T-helper 1 cell treated with Interleukin-12 subunit alpha and Interleukin-12 subunit beta and Interleukin-4 antibody, amounts not matched to agents 30 μg/mL and 1 μg/mL, for 36 hours (primary cell): ENCODE results near the gene ALDH3A2.
"Not testable (repeated sequence)": the region's sequence is repeated elsewhere in the genome, so short reads cannot be mapped to it uniquely, and the experiment has no call there.

Source experiments
- H3K27ac Mint-ChIP-seq: one replicate; pipeline ENCODE4 v1.8.0; 2021; ENCODE audit warnings: mild to moderate bottlenecking, mixed read lengths
- H3K27me3 Mint-ChIP-seq: one replicate; pipeline ENCODE4 v1.8.0; 2021; ENCODE audit warnings: low read depth, mixed read lengths
- H3K36me3 Mint-ChIP-seq: one replicate; pipeline ENCODE4 v1.8.0; 2021; ENCODE audit warnings: low read depth, mixed read lengths
- H3K4me1 Mint-ChIP-seq: one replicate; pipeline ENCODE4 v1.8.0; 2021; ENCODE audit warnings: low read depth, mixed read lengths
- H3K4me3 Mint-ChIP-seq: one replicate; pipeline ENCODE4 v1.8.0; 2021; ENCODE audit warnings: mild to moderate bottlenecking, moderate library complexity, mixed read lengths
- H3K9me3 Mint-ChIP-seq: one replicate; pipeline ENCODE4 v1.8.0; 2021; ENCODE audit warnings: mixed read lengths

The ALDH3A2 gene

DNA sequence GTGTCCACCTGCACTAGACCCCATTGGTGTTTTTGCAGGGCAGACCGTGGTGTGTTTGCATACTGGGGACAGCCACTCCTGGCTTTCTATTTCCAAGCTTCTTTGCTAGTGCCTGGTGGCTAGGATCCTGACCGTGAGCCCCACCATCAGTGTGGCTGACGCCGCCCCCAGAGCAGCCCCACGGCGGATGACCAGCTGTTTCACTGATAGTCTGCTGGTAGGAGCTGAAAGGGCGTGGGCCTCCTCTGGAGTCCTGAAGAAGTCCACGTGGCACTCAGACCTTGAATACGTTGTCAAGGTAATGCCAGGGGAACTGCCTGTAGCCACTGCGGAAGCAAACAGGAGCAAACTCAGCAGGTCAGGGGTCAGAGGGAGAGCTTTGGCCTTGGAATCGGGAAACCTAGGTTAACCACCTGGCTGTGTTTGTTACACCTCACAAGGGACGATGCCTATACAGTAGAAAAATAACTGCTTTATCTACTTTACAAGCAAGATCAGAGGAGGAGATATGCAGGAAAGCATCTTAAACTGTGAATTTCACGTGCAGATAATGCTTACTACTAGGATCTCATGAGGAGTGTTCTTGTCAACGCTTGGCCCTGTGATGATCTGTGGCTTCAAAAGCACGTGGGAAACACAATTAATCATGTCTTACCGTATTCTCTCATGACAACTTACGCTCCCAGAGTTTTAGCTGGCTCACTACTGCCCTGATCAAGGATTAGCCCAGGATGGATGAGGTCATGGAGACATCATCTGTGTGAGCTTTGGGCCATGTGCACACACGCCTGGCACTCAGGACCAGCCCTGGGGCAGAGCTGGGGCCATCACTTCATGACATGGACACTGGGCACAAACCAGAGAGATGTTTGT is 30.3 kb downstream of the ALDH3A2 start:
- peaks cover 1% of the 10 kb centered on the region for H3K36me3 Mint-ChIP-seq
- no peak overlapping the region for H3K4me3 Mint-ChIP-seq
- no peaks in the 10 kb centered on the region for H3K9me3 Mint-ChIP-seq
- H3K27me3 Mint-ChIP-seq: no peaks in the 10 kb centered on the region
- H3K4me1 Mint-ChIP-seq: no peaks in the 10 kb centered on the region
- no peak overlapping the region for H3K27ac Mint-ChIP-seq

DNA sequence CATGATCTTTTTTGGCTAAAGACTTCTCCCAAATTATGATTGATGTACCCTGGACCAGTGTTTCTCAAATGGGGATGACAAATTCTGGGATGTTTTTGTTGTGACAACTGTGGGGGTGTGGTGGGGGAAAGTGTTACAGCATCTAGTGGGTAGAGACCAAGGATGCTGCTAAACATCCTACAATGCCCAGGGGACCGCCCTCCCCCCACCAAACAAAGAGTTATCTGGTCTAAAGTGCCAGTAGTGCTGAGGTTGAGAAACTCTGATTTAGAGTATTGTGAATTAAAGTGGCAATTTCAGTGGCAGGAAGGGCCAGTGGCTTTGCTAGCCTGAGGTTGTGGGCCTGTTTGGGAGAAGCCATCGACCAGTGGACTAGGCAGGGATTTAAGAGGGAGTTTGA is 34.6 kb downstream of the ALDH3A2 start:
- H3K4me1 Mint-ChIP-seq: no peaks in the 10 kb centered on the region
- H3K36me3 Mint-ChIP-seq: peaks cover 1% of the 10 kb centered on the region
- no peak overlapping the region for H3K4me3 Mint-ChIP-seq
- H3K27me3 Mint-ChIP-seq: no peaks in the 10 kb centered on the region
- no peak overlapping the region for H3K27ac Mint-ChIP-seq
- no peaks in the 10 kb centered on the region for H3K9me3 Mint-ChIP-seq

DNA sequence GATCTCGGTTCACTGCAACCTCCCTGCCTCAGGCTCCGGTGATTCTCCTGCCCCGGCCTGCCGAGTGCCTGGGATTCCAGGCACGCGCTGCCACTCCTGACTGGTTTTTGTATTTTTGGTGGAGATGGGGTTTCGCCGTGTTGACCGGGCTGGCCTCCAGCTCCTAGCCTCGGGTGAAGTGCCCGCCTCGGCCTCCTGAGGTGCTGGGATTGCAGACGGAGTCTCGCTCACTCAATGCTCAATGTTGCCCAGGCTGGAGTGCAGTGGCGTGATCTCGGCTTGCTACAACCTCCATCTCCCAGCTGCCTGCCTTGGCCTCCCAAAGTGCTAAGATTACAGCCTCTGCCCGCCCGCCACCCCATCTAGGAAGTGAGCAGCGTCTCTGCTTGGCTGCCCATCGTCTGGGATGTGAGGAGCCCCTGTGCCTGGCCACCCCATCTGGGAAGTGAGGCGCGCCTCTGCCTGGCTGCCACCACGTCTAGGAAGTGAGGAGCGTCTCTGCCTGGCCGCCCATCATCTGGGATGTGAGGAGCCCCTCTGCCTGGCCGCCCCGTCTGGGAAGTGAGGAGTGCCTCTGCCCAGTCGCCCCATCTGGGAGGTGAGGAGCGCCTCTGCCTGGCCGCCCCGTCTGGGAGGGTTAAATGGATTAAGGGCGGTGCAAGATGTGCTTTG is 36.5 kb downstream of the ALDH3A2 start:
- H3K27ac Mint-ChIP-seq, H3K4me3 Mint-ChIP-seq, H3K36me3 Mint-ChIP-seq, H3K9me3 Mint-ChIP-seq, H3K27me3 Mint-ChIP-seq, H3K4me1 Mint-ChIP-seq: not testable (repeated sequence)

DNA sequence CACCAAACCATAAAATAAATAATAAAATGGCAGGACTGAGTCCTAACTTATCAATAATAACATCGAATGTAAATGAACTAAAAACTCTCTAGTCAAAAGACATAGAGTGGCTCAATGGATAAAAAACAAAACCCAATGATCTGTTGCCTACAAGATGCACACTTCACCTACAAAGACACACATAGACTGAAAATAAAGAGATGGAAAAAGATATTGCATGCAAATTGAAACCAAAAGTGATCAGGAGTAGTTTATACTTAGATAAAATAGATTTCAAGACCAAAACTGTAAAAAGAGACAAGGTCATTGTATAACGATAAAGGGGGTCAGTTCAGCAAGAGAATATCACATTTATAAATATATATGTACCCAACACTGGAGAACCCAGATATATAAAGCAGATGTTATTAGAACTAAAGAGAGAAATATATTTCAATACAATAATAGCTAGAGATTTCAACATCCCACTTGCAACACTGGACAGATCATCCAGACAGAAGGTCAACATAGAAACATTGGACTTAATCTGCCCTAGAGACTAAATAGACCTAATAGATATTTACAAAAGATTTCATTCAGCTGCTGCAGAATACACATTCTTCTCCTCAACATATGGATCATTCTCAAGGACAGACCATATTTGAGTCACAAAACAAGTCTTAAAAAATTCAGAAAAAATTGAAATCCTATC is 38.0 kb downstream of the ALDH3A2 start:
- H3K9me3 Mint-ChIP-seq: no peaks in the 10 kb centered on the region
- no peaks in the 10 kb centered on the region for H3K36me3 Mint-ChIP-seq
- H3K27ac Mint-ChIP-seq: no peak overlapping the region
- H3K4me3 Mint-ChIP-seq: no peak overlapping the region
- H3K4me1 Mint-ChIP-seq: no peaks in the 10 kb centered on the region
- no peaks in the 10 kb centered on the region for H3K27me3 Mint-ChIP-seq

DNA sequence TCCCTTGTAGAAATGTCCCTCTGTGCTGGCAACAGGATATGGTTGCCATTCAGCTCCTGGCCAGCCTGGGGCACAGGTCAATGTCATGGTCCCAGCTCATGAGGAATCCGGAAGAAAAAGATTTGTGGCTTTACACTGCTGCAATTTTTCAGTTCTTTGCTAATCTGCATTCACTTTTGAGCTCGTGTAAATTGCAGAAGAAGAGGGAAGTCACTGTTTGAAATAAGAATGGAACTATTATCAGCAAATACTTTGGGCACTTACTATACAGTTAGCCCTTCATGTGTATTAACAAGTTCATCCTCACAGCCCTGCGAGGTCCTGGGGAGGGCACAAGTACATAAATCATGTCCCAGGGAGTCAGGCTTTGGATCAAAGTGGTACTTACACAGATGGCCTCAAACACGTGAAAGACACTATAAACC is 53.7 kb downstream of the ALDH3A2 start:
- Mint-ChIP-seq H3K27me3 (no peaks in the 10 kb centered on the region), H3K27ac (no peak overlapping the region), H3K36me3 (no peaks in the 10 kb centered on the region), H3K9me3 (no peaks in the 10 kb centered on the region), H3K4me1 (no peaks in the 10 kb centered on the region), H3K4me3 (no peak overlapping the region)

DNA sequence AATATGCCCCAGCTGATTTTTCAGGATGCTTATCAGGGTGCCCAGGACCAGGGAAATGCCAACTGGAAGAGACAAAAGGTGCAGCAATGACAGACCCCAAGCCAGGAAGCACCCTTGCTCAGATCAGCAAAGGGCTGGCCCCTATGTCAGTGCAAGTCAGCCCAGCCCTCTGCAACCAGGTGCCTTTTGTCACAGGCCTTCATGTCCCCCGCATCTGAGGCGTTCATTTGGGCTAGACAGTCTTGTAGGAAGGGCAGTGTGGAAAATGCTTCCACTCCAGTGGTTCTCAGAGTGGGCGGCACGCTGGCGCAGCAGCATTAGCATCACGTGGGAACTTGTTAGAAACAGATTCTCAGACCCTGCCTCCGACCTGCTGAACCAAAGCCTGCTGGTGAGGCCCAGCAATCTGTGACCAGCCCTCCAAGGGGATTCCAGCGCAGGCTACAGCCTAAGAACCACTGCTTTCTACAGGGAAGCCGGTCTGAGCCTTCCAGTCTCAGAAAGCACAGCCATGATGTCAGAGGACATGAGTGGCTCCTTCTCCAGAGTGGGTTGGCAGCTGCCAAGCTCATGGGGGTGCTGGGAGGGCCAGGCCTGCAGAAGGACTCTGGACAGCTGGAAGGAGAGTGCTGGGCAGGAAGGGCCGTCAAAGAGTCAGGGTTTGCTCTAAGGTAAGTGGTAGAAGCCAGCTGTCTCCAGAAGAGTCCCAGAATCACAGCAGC is 54.7 kb downstream of the ALDH3A2 start:
- no peak overlapping the region for H3K4me3 Mint-ChIP-seq
- H3K36me3 Mint-ChIP-seq: no peaks in the 10 kb centered on the region
- H3K4me1 Mint-ChIP-seq: no peaks in the 10 kb centered on the region
- no peaks in the 10 kb centered on the region for H3K27me3 Mint-ChIP-seq
- H3K9me3 Mint-ChIP-seq: no peaks in the 10 kb centered on the region
- no peak overlapping the region for H3K27ac Mint-ChIP-seq

DNA sequence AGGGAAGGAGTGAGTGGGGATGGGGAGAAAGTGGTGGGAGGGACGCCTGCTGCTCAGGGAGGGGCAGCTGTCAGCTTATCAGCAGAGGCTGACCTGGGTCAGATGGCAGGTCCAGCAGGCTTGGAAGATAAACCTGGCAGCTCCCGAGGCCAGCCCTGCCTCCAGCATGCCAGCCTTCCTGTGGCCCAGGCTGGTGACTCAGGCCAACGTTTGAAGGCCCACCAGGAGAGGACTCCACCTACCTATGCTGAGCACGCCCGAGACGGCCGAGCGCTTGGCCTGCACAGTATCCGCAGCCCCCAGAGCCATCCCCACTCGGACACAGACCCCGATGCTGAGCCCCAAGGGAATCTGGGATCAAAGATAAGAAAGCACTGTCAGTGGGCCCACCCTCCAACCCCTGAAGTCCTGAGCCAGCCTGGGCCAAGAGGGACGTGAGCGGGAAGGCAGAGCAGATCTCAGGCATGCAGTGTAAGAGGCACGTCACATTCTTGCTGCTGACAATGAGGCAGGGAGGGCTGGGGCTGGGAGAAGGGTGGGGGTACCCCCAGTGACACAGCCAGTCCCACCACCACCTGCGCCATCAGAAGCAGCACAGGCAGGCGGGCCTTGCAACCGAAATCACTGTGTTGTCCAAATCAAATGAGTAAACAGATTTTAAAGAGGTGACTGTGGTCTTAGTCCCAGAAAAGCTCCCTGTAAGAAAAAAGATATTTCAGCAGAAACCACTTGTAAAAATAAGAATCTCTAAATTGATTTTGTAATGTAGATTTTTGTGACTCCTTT is 55.5 kb downstream of the ALDH3A2 start:
- Mint-ChIP-seq H3K27ac (no peak overlapping the region), H3K36me3 (no peaks in the 10 kb centered on the region), H3K9me3 (no peaks in the 10 kb centered on the region), H3K27me3 (no peaks in the 10 kb centered on the region), H3K4me1 (no peaks in the 10 kb centered on the region), H3K4me3 (no peak overlapping the region)

DNA sequence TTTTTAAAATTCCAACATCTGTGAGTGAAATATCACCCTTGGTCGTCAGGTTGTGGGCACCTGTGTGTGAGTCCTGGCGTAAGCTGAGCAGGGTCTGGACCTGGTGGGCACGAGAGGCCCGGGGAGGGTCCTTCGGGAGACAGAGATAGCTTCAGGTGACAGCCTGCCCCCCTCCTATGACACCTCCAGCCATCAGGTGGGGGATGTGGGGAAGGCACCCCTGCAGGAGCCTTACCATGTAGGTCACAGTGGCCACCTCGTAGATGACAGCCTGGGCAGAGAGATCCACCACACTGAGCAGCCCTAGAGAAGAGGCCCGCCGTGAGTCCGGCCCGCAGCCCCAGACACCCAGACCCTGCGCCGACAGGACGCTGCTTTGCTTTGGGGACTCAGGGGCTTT is 56.6 kb downstream of the ALDH3A2 start:
- no peak overlapping the region for H3K4me3 Mint-ChIP-seq
- H3K27me3 Mint-ChIP-seq: no peaks in the 10 kb centered on the region
- H3K36me3 Mint-ChIP-seq: no peaks in the 10 kb centered on the region
- no peaks in the 10 kb centered on the region for H3K4me1 Mint-ChIP-seq
- no peaks in the 10 kb centered on the region for H3K9me3 Mint-ChIP-seq
- H3K27ac Mint-ChIP-seq: no peak overlapping the region

DNA sequence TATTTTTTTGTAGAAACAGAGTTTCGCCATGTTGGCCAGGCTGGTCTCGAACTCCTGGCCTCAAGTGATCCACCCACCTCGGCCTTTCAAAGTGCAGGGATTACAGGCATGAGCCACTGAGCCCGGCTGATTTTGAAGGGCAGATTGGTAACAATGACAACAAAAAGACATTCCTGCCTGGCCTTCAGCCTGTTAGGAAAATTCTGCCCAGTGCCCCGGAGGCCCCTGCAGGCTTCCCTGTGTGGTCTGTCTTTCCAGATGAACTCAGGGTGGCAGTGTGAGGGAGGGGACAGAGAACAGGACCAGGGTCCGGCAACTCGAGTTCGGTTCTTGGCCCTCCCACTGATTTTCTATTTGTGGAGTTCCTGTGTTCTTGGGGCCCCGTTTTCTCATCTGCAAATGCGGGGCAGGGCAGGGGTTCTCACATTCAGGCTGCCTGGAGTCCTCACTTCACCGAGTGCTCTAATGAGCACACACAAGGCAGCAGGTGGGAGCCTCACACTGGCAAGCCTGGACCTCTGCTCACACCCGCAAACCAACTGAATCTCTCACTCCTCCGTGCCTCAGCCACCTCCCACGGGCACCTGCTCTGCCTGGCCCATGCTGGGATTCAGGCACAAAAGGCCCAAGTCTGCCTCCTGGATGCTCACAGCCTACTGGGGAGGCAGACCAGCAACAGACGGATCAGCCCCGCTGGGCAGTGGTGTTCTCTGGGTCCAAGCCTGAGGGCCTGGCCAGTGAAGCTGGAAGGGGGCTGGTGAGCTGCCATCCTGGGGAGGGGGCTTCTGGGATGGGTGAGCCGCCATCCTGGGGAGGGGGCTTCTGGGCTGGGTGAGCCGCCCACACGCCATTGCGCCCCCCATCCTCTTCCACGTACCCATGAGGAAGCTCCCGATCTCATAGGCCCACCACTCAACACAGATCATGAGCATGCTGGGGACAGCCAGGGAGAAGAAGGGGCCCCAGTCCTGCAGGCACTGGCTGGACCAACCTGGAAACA is 57.5 kb downstream of the ALDH3A2 start:
- H3K27ac Mint-ChIP-seq: no peak overlapping the region
- no peaks in the 10 kb centered on the region for H3K27me3 Mint-ChIP-seq
- no peaks in the 10 kb centered on the region for H3K36me3 Mint-ChIP-seq
- no peak overlapping the region for H3K4me3 Mint-ChIP-seq
- H3K9me3 Mint-ChIP-seq: no peaks in the 10 kb centered on the region
- no peaks in the 10 kb centered on the region for H3K4me1 Mint-ChIP-seq

DNA sequence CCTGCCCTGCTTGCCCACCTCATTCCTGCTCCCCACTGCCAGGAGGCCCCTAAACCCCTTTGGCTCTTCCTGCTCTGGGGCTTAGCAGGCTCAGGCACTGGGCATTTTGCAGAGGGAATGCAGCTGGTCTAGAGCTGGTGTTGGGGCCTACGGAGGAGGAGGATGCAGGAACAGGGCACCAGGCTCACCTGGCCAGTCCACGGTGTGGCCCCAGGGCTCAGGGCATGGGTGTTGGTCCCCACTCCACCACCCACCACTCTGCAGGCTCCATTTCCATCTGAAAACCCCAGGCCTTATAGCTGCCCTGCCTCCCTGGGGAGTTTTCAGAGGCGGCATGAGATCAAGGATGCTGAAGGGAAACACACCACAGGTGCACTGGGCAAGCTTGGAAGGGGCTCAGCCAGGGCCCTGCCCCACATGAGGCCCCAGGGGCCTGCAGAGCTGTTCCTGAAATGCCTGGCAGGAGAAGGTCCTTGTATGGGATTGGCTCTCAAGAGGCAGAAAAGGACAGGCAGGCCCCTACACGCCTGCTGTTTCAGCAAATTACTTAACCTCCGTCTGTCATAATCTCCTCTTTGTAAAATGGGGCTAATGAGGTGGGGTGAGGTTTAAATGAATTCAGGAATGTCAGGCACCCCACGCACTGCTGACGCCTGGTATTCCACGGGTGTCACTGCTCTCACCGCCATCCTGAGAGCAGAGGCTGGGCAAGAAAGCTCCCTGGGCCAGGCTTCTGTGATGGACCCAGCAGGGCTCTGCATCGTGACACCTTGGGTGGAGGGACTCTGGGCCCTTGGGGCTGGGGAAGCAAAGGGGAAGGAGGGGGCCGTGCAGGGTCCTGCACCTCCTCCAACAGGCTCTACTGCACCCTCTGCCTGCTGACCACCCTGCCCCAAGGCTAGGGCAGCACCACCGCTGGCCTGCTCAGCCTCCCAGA is 58.5 kb downstream of the ALDH3A2 start:
- H3K27me3 Mint-ChIP-seq: no peaks in the 10 kb centered on the region
- H3K4me3 Mint-ChIP-seq: no peak overlapping the region
- no peaks in the 10 kb centered on the region for H3K4me1 Mint-ChIP-seq
- H3K9me3 Mint-ChIP-seq: no peaks in the 10 kb centered on the region
- H3K27ac Mint-ChIP-seq: no peak overlapping the region
- no peaks in the 10 kb centered on the region for H3K36me3 Mint-ChIP-seq

DNA sequence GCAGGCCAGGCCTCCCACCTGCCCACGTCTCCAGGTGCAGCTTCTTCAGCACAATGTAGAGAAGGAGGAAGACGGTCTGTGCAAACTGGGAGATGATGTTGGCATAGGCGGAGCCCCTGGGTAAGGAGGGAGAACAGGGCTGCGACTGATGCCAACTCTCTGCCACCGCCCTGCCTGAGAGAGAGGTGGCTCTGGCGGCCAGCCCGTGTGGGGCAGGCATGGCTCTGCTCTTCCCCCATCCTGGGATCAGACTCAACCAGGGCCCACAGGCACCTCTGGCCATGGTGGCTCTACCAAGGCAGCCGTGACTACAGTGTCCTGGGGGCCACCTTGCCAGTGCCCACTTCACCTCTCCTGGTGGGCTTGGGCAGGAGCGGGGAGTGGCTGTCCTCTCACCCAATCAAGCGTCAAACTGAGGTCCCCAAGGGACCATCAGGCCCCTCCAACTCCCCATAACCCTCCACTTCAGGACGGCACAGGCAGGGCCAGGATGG is 59.2 kb downstream of the ALDH3A2 start:
- no peaks in the 10 kb centered on the region for H3K9me3 Mint-ChIP-seq
- no peaks in the 10 kb centered on the region for H3K4me1 Mint-ChIP-seq
- H3K27ac Mint-ChIP-seq: no peak overlapping the region
- H3K4me3 Mint-ChIP-seq: no peak overlapping the region
- H3K36me3 Mint-ChIP-seq: no peaks in the 10 kb centered on the region
- no peaks in the 10 kb centered on the region for H3K27me3 Mint-ChIP-seq
